Femur (tissue), 1 donor: Measurements from ENCODE around the gene SEC14L2.
"Not testable (repeated sequence)": the region's sequence is repeated elsewhere in the genome, so short reads cannot be mapped to it uniquely, and the experiment has no call there.

Experiments used
- DNase-seq: peaks from one replicate; pipeline ENCODE4 v3.0.0-alpha.2; 2017

Gene SEC14L2

DNA sequence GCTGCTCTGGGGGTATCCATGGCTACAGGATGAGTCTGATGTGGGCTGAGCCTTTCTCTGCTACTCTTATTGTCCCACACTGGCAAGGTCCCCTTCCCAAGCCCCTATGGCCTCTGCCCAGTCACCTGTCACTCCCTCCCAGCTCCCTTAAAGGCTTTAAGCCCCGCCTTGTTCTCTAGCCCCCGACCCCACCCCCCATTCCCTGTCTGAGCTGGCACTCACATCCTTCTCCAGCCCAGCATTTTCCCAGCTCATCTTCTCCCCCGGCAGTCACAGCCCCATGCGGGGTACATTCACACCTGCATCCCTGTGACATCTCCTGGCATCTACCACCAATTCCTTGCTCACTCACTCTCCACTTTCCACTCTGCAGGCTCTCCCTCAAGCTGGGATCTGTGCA lies 33.1 kb downstream of the SEC14L2 start:
- DNase-seq = no peak

GRCh38 chr22:30430933-30431332 lies 34.1 kb downstream of the SEC14L2 start:
- DNase-seq = no peak

GRCh38 chr22:30432096-30432495 lies 35.3 kb downstream of the SEC14L2 start:
- no peak for DNase-seq

- no peak for DNase-seq
Observed at GRCh38 chr22:30432520-30432919, 35.7 kb downstream of the SEC14L2 start.

GRCh38 chr22:30433227-30433626 lies 36.4 kb downstream of the SEC14L2 start:
- no peak for DNase-seq

DNA sequence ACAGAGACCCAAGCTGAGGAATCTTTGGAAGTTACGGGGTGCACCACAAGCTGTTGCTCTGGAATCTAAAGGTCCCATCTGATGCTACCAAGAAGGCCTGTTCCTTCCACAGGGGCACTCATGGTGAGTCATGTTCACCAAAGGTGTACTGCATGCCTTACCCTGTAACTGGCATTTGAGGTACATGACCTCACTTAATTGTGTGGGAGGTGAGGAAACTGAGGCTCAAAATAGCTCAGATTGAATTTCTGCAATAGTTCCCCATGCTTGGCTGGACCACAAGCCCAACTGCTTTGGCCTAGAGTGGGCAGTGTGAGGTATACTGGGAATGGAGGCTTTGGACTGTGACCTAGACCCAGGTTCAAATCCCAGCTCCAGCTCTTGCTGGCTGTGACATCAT lies 37.0 kb downstream of the SEC14L2 start:
- DNase-seq = no peak

GRCh38 chr22:30434843-30435242 lies 38.0 kb downstream of the SEC14L2 start:
- no peak for DNase-seq

DNA sequence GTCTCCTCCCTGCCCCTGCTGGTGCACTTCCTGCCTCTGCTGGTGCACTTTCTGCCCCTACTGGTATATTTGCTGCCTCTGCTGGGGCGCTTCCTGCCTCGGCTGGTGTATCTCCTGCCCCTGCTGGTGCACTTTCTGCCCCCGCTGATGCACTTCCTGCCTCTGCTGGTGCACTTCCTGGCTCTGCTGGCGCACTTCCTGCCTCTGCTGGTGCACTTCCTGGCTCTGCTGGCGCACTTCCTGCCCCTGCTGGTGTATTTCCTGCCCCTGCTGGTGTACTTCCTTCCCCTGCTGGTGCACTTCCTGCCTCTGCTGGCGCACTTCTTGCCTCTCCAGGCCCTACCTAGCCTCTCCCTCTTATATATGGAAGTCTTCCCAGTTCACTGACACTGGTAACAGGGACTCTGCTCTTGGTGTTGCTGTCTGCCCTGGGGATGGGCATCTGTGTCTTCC lies 38.9 kb downstream of the SEC14L2 start:
- no peak for DNase-seq

GRCh38 chr22:30436196-30436595 lies 39.4 kb downstream of the SEC14L2 start:
- no peak for DNase-seq

DNA sequence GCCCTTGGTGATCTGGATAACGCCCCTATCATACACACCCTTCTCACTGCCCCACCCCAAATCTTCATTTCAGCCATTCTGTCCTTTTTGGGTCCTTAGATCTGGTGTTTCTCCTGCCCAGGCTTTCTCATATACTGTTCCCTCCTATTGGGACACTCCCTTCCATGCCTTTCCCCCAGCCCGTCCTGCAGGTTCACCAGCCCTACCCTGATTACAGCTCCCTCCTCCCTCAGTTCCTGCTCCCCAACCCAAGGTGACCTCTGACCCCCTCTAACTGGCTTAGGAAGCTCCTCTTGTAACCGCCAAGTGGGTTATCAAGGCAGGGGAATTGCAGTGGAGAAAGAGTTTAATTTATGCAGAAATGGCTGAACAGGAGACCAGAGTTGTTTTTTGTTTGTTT lies 41.7 kb downstream of the SEC14L2 start:
- no peak for DNase-seq

DNA sequence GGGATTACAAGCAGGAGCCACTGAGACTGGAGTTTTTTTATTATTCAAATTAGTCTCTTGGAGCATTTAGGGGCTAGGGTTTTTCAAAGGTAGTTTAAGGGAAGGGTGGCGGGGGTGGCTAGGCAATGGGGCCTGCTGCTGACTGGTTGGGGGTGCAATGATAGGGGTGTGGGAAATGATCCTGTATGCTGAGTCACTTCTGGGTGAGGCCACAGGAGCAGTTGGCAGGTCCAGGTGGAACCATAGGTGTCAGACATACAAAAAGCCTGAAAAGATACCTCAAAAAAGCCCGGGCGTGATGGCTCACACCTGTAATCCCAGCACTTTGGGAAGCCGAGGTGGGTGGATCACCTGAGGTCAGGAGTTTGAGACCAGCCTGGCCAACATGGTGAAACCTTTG lies 42.4 kb downstream of the SEC14L2 start:
- DNase-seq = no peak

DNA sequence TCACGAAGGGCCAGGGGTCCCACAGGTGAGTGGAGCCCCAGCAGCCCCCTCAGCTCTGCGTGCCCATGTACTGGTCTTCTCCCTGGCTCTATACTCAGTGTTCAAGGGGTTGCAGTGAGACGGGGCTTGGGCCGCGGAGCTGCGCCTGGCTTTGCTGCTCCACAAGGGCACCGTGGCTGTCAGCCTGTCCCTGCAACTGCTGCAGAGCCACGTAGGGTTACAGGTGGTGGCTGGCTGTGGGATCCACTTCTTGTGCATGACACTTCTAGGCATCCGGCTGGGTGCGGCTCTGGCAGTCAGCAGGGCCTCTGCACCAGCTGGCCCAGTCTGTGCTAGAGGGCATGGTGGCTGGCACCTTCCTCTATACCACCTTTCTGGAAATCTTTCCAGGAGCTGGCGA lies 43.0 kb downstream of the SEC14L2 start:
- DNase-seq = no peak

GRCh38 chr22:30441088-30441487 lies 44.3 kb downstream of the SEC14L2 start:
- DNase-seq = no peak

- no peak for DNase-seq
Observed at GRCh38 chr22:30444632-30445437, 48.0 kb downstream of the SEC14L2 start.

DNA sequence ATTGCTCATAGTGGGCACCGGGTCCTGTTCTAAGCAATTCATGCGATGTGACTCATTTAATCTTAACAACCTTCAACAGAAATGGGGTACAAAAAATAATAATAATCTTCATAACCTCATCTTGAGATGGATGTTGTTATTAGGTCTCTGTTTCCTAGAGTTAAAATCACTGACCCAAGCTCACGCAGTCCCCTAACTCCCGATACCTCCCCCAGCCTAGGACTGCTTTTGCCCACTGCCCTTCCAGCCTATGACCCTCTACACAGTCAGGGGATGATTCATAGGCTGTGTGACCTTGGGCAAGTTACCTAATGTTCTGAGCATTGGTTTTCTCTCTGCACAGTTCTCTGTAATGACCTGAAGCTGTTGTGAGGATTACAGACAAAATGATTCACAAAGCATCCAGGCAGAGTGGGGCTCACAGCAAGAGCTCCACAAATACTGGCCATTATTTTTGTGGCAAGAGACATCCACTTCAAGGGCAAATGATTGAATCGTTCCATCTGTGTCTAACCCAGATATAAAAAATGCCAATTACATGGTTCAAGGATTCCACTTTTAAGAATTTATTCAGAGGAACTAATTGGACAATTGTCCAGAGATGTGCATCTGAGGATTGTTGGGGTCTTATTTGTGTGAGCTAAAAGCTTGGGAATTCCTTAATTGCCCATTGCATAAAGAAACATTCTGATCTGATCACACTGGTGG lies 48.8 kb downstream of the SEC14L2 start:
- no peak for DNase-seq

GRCh38 chr22:30447656-30448055 lies 50.8 kb downstream of the SEC14L2 start:
- no peak for DNase-seq

GRCh38 chr22:30451488-30451887 lies 54.7 kb downstream of the SEC14L2 start:
- DNase-seq = not testable (repeated sequence)

GRCh38 chr22:30452861-30453260 lies 56.0 kb downstream of the SEC14L2 start:
- no peak for DNase-seq

GRCh38 chr22:30453731-30454510 lies 57.1 kb downstream of the SEC14L2 start:
- DNase-seq = peak; percentile 55

DNA sequence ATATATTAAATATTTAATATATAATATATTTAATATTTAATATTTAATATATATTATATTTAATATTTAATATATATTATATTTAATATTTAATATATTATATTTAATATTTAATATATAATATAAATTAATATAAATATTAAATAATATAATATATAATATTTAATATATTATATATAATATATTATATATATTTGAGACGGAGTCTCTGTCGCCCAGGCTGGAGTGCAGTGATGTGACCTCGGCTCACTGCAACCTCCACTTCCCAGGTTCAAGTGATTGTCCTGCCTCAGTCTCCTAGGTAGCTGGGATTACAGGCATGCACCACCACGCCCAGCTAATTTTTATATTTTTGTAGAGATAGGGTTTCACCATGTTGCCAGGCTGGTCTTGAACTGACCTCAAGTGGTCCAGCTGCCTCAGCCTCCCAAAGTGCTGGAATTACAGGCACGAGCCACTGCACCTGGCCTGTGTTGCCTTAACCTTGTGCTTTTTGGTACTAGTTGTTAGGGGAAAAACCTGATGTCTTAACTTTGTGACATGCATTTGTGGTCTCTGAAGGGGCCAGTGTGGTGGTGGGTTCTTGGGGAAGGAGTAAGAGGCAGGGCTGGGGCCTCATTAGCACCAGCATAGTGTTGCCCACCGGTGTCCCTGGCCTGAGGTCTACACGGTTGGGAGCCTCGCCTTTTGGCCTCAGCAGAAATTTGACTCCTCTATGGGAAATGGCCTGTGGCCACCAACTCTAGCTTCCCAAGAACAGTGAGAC lies 58.4 kb downstream of the SEC14L2 start:
- DNase-seq = no peak

DNA sequence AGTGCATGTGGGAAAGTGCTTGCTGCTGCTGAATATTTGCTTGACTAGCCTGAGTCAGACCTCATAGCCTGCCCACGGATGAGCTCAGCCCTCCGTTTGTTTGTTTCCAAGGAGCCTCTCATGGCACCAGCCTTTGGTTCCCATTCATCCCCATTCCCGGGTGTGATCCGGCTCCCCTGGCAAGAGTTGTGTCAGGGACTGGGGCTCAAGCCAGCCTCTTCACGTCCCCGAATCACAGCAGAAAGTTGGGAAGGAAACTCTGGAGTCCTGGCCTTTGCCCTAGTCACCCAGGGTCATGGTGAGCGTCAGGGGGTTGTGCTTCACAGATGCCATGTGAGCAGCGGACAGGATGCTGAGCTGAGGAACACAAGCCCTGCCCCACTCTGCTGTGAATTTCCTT lies 61.2 kb downstream of the SEC14L2 start:
- no peak for DNase-seq

- DNase-seq = no peak
Observed at GRCh38 chr22:30459181-30460052, 62.6 kb downstream of the SEC14L2 start.
